NK-92 treated with Interleukin-12 subunit alpha and Interleukin-12 subunit beta, amount 100 ng/mL, for 24 hours (cell line): Measurements from ENCODE around the gene ADGRL3.

Experiments used
- DNase-seq: peaks from one replicate; lab custom pipeline; 2025; lab: John Stamatoyannopoulos, UW

Gene ADGRL3

DNA sequence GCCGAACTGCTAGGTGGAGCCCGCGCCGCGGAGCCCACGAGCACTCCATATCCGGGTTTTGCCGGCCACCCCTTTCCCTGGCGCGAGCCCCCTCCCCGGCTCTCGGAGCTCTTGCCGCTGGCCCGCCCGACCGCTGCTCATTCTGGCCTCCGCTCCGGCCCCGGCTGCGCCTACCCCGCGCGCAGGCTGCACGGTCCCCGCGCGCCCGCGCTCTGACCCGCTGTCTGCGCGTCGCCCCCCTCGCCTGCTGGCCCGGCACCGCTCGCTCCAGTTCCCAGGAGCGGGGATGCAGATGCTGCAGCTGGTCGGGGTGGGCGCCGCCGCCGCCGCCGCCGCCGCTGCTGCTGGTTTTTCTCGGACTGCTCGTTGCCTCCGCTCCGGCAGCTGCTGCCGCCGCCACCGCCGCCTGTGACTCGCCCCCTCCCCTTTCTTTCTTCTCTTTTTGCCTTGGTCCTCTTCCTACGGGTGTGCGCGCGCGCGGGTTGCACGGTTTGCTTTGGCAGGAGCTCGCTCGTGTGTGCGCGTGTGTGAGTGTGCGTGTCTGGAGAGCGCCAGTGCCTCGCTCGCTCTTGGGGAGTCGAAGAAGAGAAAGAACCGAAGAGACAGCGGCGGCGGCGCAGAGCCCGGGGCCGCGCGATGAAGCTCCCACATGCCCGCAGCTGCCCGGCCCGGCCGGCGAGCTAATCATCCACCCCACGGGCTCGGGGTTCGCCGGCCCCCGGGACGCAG lies at the start of gene ADGRL3:
Gene ADGRL3, plus strand, starts transcription at position 140 of the 729 bp plus-strand sequence.
- DNase-seq = no peak

- DNase-seq = no peak
These were observed 47.7 kb upstream of the ADGRL3 start for GRCh38 chr4:61152433-61152832.

- DNase-seq = no peak
These were observed 39.6 kb upstream of the ADGRL3 start for GRCh38 chr4:61160478-61160877.

- DNase-seq = no peak
These were observed 38.0 kb upstream of the ADGRL3 start for GRCh38 chr4:61162116-61162515.

DNA sequence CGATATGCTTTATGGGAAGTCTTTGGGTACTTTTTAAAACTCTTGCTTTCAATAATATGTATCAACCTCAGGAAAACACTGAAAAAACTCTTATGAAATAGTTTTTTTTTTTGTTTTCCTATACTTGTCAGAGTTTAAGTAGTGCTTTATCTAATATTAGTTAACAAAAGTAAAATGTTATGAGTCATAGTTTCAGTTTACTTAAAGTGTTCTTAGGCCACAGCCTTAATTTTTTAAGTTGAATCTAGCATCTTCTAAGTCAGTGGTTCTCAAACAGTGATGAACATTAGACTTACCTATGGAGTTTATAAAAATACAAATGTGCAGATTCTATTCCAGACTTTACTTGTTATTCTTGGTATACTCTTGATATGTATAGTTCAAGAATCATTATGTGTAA lies 26.3 kb upstream of the ADGRL3 start:
- DNase-seq = no peak

DNA sequence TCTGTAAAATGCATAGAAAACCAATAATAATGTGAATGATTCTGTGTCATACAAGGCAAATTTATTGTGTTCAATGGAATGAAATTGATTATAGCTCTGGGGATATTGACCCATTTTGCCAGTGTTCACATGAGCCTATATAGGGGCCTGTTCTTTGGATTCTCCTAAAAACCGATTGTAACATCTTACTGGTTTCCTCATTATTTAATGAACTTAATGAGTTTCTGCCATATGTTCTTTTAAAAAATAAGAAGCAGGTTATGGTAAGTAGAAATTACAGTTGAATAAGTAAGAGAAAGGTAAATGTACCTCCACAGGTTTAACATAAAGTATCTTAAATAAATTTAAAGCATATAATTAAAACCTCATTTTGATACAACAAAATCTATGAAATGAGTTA lies 24.6 kb upstream of the ADGRL3 start:
- no peak for DNase-seq

DNA sequence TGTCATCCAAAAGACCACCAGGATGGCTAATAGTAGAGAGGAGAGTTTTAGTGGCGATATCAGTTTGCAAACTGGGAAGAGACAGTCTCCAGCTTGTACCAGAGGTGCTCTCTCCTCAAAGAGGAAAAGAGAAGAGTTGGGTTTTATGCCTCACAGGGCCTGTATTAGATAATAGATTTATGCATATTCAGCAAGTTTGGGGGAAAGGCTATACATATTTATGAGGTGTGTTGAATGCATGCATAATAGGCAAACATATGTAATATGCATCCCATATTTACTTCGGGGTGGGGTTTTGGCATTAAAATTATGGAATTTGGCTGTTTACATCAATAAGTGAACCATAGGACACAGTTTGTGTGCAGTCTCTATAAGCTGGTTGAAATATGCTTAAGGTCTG lies 22.8 kb upstream of the ADGRL3 start:
- DNase-seq = no peak

GRCh38 chr4:61180405-61180804 lies 19.7 kb upstream of the ADGRL3 start:
- no peak for DNase-seq

GRCh38 chr4:61182915-61183314 lies 17.2 kb upstream of the ADGRL3 start:
- DNase-seq = no peak

- DNase-seq = no peak
These were observed 14.8 kb upstream of the ADGRL3 start for GRCh38 chr4:61185288-61185687.

DNA sequence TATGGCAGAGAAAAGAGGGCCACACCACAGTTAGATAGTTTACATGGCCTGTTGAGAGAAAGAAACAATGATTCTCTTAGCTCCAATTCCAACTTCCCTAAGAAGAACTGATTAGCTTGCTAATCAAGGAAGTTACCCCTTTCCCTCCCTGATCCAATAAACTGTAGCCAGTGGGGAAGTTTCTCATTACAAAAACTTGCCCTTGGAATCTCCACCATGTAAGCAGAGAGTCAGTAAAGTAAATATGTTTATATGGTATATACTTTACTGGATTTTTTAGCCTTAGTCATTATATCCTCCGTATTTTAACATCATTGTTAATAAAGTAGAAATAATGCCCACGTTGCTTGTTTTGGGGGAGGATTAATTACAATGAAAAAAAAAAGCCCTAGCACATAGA lies 7.7 kb upstream of the ADGRL3 start:
- DNase-seq = no peak

DNA sequence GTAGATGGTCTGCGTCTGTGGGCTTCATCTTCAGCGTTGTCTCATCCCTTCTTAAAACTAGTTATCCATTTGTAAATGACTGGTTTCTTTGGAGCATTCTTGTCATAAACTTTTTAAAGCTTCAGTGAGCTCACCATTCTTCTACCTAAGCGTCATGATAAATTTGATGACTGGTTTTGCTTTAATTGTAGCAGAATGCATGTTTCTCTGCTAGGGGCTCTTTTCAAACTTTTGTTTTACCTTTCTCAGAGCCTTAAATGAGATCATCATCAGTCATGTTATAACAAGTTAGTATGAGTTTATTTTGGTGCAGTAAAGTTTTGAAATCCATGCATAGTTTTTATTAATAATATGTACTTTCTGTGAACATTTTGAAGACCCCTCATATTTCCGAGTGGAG lies 6.3 kb upstream of the ADGRL3 start:
- DNase-seq = no peak

- DNase-seq = no peak
These were observed 5.6 kb upstream of the ADGRL3 start for GRCh38 chr4:61194571-61194970.

DNA sequence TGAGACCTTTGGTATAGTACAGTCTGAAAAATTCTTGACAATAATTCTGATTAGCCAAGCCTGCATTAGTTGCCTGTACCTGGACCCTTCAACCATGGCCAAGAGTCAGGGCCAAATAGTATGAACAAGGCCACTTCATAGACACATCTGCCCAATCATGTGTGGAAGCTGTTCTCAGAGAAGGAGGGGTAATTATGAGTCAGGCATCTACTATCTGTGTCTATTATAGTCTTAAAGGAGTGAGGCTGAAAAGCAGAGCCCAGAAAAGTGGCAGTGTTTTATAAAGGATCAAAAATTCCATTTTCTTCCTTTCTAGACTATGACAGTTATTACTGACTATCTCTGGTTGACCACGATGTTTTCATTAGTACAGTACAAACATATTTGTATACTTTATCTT lies 5.0 kb upstream of the ADGRL3 start:
- DNase-seq = no peak

DNA sequence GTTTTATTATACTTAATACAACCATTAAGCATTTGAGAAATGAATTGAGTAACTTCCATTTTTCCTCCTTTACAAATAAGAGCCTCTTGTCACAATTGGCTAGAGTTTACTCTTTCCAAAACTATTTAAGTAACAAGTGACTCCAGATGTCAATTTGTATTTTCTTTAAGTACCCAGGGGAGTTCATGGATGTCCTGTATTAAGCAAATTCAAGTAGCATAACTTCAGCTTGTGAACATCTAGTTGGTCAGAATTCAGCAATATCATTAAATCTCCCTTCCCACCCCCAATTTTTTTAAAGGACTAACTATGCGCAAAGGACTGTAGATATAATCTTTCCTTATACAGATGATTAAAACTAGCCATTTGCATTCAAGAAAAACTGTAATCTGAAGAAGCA lies 1.4 kb upstream of the ADGRL3 start:
- DNase-seq = no peak

GRCh38 chr4:61199873-61200186 lies 296 bp upstream of the ADGRL3 start:
- DNase-seq = no peak

DNA sequence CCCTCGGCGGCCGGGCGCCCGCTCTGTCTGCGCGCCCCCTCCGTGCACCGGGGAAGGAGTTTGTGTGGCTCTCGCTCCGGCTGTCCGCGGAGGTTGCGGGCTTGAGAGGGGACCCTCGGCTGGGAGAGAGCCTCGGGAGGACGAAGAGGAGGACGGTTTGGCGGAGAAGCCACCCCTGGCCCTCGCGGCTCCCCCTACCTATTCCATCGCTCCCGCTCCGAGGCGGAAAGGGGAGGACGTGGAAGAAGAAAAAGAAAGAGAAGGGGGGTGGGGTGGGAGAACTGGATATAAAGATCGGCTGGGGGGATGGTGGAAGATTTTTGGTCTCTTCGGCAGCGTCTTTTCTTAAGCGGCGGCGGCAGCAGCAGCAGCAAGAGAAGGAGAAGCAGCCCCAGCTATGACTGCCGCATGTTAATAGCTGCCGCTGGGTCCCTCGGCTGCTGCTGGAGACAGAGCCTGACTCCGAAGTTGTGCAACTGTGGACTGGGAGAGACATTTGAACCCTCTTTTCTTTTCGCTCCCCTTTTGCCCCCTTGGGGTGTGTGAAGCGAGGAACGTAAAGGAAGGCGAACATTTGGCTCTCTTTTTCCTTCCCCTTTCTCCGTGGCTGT lies 895 bp downstream of the ADGRL3 start:
- no peak for DNase-seq

DNA sequence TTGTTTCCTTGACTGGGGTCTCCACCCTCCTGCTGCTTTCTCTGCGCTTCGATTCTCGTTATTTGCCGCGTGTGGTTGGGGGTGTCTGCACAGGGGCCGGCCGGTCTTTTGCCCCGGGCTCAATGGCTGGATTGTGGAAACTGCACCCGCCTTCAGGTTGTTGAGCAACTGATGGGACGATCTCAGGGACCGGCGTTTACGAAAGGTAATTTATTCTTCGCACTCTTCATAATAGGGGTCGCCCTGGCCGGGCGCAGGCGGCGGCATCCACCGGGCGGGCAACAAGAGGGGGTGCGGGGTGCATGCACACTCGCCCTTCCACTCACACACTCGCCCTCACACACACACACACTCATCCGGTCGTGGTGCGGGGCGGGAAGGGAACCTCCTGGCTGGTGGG lies 1.4 kb downstream of the ADGRL3 start:
- DNase-seq = no peak

DNA sequence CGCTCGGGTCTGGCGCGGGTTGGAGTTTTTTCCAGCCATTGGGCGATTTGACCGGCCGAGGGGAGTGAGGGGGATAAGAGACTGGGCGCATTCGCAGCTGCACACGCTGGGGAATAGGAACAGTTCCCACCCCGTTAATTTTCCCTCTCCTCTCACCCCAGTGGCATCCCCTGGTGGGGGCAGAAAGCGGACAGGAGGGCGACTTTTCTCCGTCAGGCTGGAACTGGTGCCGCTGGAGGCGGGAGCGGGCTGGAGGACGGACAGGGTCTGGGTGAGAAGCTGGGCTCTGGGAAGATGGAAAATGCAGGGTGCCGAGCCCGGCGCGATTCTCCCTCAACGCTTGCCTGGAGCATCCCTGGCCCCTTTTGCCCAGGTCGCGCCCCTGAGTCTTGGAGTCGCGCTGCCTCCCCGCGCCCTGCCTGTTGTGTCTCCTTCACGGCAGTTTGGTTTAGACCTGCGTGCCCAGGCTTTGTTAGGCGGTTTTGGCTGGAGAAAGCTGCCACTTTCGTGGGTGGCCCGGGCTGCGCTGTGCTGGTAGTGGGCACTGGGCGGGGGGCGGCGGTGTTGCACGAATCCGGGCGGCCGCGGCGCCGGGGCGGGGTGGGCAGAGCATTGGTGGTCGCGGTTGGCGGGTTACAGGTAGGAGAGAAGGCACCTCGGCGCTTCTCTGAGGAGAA lies 2.0 kb downstream of the ADGRL3 start:
- no peak for DNase-seq

DNA sequence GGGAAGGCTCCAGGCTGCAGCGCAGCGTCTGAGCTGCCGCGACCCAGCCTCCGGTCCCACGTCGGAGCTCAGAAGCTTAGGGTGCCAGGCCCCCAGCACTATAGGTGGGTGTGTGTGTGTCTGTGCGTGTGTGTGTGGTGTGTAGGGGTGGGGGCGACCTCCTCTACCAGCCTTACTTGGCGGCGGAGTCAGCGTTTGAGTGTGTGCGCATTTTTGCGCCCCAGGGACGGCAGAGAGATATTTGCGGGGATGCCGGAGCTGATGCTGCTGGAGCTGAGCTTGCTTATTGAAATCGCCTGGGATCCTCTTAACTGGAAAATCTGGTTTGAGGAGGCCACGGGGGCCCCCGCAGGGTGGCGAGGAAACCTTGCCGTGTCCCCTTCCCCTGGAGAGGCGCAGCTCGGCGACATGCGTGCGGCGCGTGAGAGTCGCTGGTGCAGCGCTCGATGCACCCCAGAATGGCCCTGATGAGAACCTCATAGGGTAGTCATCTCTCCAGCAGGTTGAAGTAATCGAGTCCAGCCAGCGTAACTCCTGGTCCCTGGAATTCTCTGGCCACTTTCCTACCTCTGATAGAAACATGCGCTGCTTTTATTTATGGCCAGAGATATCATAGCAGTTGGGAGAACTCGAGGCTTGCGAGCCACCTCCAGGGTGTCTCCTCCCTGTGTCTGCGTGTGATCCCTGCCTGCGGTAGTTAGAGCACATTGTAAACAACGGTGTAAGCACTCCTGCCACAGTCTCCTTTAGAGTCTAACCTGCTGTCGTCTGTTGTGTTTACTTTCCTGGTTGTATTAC lies 2.7 kb downstream of the ADGRL3 start:
- no peak for DNase-seq

GRCh38 chr4:61203436-61203790 lies 3.3 kb downstream of the ADGRL3 start:
- no peak for DNase-seq

- DNase-seq = no peak
These were observed 4.4 kb downstream of the ADGRL3 start for GRCh38 chr4:61204353-61205060.
